Endothelial cell of umbilical vein (primary cell): Measurements from ENCODE around the gene IGFBP4. TPM values are rescaled to one million over a fixed set of nuclear protein-coding genes. Genes with fewer than 3 reads are reported as not detected.

Experiments
- BruUV-seq: library from RNA; stranded (reverse); fragments of 400-500 nt; replicated peaks from 2 replicates; lab custom pipeline; 2021; lab: Mats Ljungman, UMichigan
- CTCF ChIA-PET: fragments of 300-600, 350-600 bp; sonication (Branson Sonifier 250); formaldehyde crosslinking; loops from one replicate; lab custom pipeline; 2021; ENCODE audit warnings: antibody characterized with exemption, inconsistent platforms; lab: Charles Lee
- POLR2A ChIA-PET: fragments of 300-600, 350-600 bp; sonication (Branson Sonifier 250); formaldehyde crosslinking; loops from one replicate; lab custom pipeline; 2021; ENCODE audit warnings: antibody characterized with exemption, inconsistent platforms; lab: Charles Lee
- DNase-seq: peaks from one replicate; pipeline ENCODE4 v3.0.0-alpha.2; 2011; ENCODE audit warnings: low read depth, low spot score
- FAIRE-seq: peaks from 2 replicates; lab custom pipeline; 2011; peaks lifted over from hg19 to GRCh38; lab: Jason Lieb, UNC
- H2AFZ ChIP-seq: 2 replicates; pipeline ENCODE4 v1.6.0; 2012; ENCODE audit warnings: low read depth, low read length, control low read depth, inconsistent platforms
- H3K27ac ChIP-seq: 2 replicates; pipeline ENCODE4 v1.5.1; 2011; ENCODE audit warnings: low read depth, mild to moderate bottlenecking, control low read depth, low read length, moderate library complexity; ENCODE audit not compliant: insufficient read depth
- H3K27me3 ChIP-seq, 2 experiments: 2 replicates each; pipeline versions ENCODE4 v1.6.0 to v1.6.1; 2011; ENCODE audit warnings: low read length in 2 of 2, mixed read lengths in 1 of 2; ENCODE audit not compliant: control insufficient read depth in 2 of 2, insufficient read depth in 2 of 2
- H3K36me3 ChIP-seq, 2 experiments: 2 replicates in 1 of 2; 3 replicates in 1 of 2; pipeline ENCODE4 v1.5.1; 2011; ENCODE audit warnings: low read length in 2 of 2, mild to moderate bottlenecking in 1 of 2, moderate library complexity in 1 of 2; ENCODE audit not compliant: control insufficient read depth in 2 of 2, insufficient read depth in 2 of 2; ENCODE audit errors: extremely low read depth in 1 of 2
- H3K4me1 ChIP-seq: 3 replicates; pipeline ENCODE4 v1.5.1; 2011; ENCODE audit warnings: mild to moderate bottlenecking, low read length; ENCODE audit not compliant: control insufficient read depth, insufficient read depth; ENCODE audit errors: extremely low read depth
- H3K4me2 ChIP-seq: 2 replicates; pipeline ENCODE4 v1.6.1; 2011; ENCODE audit warnings: low read length, control low read depth, mixed read lengths; ENCODE audit not compliant: insufficient read depth
- H3K4me3 ChIP-seq, 3 experiments: fragments of 200-600 bp in 1 of 3; sonication (generic), shearing (Covaris generic) in 1 of 3; replicated peaks in 1 of 3; 2 replicates each; pipeline ENCODE4 v1.5.1; 2011 to 2016; ENCODE audit warnings: control low read depth in 3 of 3, low read length in 3 of 3, mild to moderate bottlenecking in 2 of 3, inconsistent platforms in 1 of 3, low read depth in 1 of 3, moderate library complexity in 1 of 3; ENCODE audit not compliant: insufficient read depth in 1 of 3
- H3K79me2 ChIP-seq: 2 replicates; pipeline ENCODE4 v1.6.0; 2012; ENCODE audit warnings: low read length, inconsistent platforms; ENCODE audit not compliant: control insufficient read depth, insufficient read depth
- H3K9ac ChIP-seq: replicated peaks from 2 replicates; pipeline ENCODE3; 2011; ENCODE audit warnings: low read length, control low read depth; ENCODE audit not compliant: insufficient read depth; ENCODE audit errors: extremely low read depth
- H3K9me1 ChIP-seq: replicated peaks from 3 replicates; pipeline ENCODE4 v1.6.0; 2011; ENCODE audit warnings: mild to moderate bottlenecking, low read length; ENCODE audit not compliant: control insufficient read depth, insufficient read depth; ENCODE audit errors: extremely low read depth
- H3K9me3 ChIP-seq: replicated peaks from 2 replicates; pipeline ENCODE4 v1.5.1; 2012; ENCODE audit warnings: low read length, inconsistent platforms; ENCODE audit not compliant: control insufficient read depth, insufficient read depth
- H4K20me1 ChIP-seq: replicated peaks from 2 replicates; pipeline ENCODE3; 2011; ENCODE audit warnings: mild to moderate bottlenecking, low read length; ENCODE audit not compliant: control insufficient read depth, insufficient read depth; ENCODE audit errors: extremely low read depth
- CTCF ChIP-seq, 2 donors: IDR thresholded peaks; 1 replicate in 1 of 2; 2 replicates in 1 of 2; pipeline ENCODE4 v1.5.1; 2011; ENCODE audit warnings: low read length in 2 of 2, mild to moderate bottlenecking in 2 of 2, moderate library complexity in 2 of 2, control low read depth in 1 of 2, inconsistent platforms in 1 of 2, low read depth in 1 of 2; ENCODE audit not compliant: insufficient read depth in 1 of 2; ENCODE audit errors: extremely low read depth in 1 of 2
- EZH2 ChIP-seq: IDR thresholded peaks from 2 replicates; pipeline ENCODE4 v1.6.1; 2012; ENCODE audit warnings: borderline replicate concordance, low read depth, mild to moderate bottlenecking, moderate library complexity, low read length, inconsistent platforms; ENCODE audit not compliant: severe bottlenecking
- FOS ChIP-seq: IDR thresholded peaks from 2 replicates; pipeline ENCODE4 v1.6.1; 2011; ENCODE audit warnings: mild to moderate bottlenecking, low read length, moderate library complexity, borderline replicate concordance; ENCODE audit not compliant: insufficient read depth
- GATA2 ChIP-seq: IDR thresholded peaks from 2 replicates; pipeline ENCODE4 v1.7.0; 2011; ENCODE audit warnings: low read depth, mild to moderate bottlenecking, moderate library complexity, mixed read lengths, low read length; ENCODE audit not compliant: insufficient read length, insufficient read depth
- JUN ChIP-seq: IDR thresholded peaks from 2 replicates; pipeline ENCODE4 v1.6.1; 2011; ENCODE audit warnings: borderline replicate concordance, low read depth; ENCODE audit not compliant: insufficient read length, insufficient read depth
- MAX ChIP-seq: IDR thresholded peaks from 2 replicates; pipeline ENCODE4 v1.6.1; 2011; ENCODE audit not compliant: insufficient read depth, insufficient read length
- MYC ChIP-seq: IDR thresholded peaks from one replicate; pipeline ENCODE4 v1.6.1; 2011; ENCODE audit warnings: mild to moderate bottlenecking, low read depth, low read length
- POLR2A ChIP-seq: IDR thresholded peaks from 2 replicates; pipeline ENCODE4 v1.6.1; 2012; ENCODE audit warnings: low read depth, mild to moderate bottlenecking, control low read depth, low read length
- POLR2AphosphoS5 ChIP-seq: IDR thresholded peaks from 2 replicates; pipeline ENCODE4 v1.6.1; 2012; ENCODE audit warnings: low read depth, mild to moderate bottlenecking, control low read depth, low read length, moderate library complexity; ENCODE audit not compliant: insufficient read depth
- dilution Hi-C: fragments of 300-500 bp; cut with MboI; formaldehyde crosslinking; loops from one replicate; pipeline ENCODE4 v1.15.0; 2019; ENCODE audit warnings: low sequenced_read_pairs; ENCODE audit not compliant: extremely low pct_ligation_motif_present
- intact Hi-C: fragments of 100-400 bp; cut with micrococcal nuclease; formaldehyde crosslinking; loops from one replicate; pipeline ENCODE4 v1.10.0; 2022
- polyA plus RNA-seq, 4 experiments: library from polyadenylated mRNA; depleted of rRNA in 3 of 4; stranded (reverse) in 3 of 4; unstranded in 1 of 4; fragments of >200 nt; gene quantifications; 2 replicates each; pipeline versions ENCODE4 v1.2.1 to v1.2.3, GENCODE V29; 2011 to 2012; ENCODE audit warnings: missing spikeins in 1 of 4
- total RNA-seq: library from RNA; stranded (reverse); gene quantifications from 2 replicates; pipeline ENCODE4 v1.2.3, GENCODE V29; 2021

IGFBP4 gene
- total and polyA plus RNA-seq, 2 donors (not counting 3 experiments of a cell fraction or from before 2014, with no cell fraction given): 377 to 618 TPM

- intact Hi-C loops: no loop called here
- DNase-seq (no peak), FAIRE-seq (no peak)
- Histone ChIP-seq H3K27me3 (peaks cover 0 to 4% of the 10 kb centered on the region in 2 experiments), H3K36me3 (no peaks in the 10 kb centered on the region), H2AFZ (no peak overlapping the region), H4K20me1 (no peaks in the 10 kb centered on the region), H3K4me3 (no peak overlapping the region), H3K9me1 (no peaks in the 10 kb centered on the region), H3K9me3 (no peaks in the 10 kb centered on the region), H3K4me2 (no peak overlapping the region), H3K27ac (no peak overlapping the region), H3K4me1 (no peaks in the 10 kb centered on the region), H3K9ac (no peak overlapping the region), H3K79me2 (no peaks in the 10 kb centered on the region)
- POLR2A ChIA-PET: no interaction called here
- dilution Hi-C loops: no loop called here
- no peak for TF ChIP-seq CTCF (IDR thresholded peaks at IDR 0.05; ENCODE audit: extremely low read depth in 1 of 2, insufficient read depth in 1 of 2, low read depth in 1 of 2, low read length in 2 of 2)
- TF ChIP-seq EZH2: no peak
- TF ChIP-seq POLR2A: no peak
- no peak for TF ChIP-seq POLR2AphosphoS5
- TF ChIP-seq MAX: no peak
- TF ChIP-seq FOS: no peak
- no peak for TF ChIP-seq GATA2
- TF ChIP-seq MYC: no peak
- TF ChIP-seq JUN: no peak
- CTCF ChIA-PET: interaction anchor here (1.1 to 2.1 kb wide), 4 partner anchors 15 to 87 kb away, joined by 3 to 8 read pairs (median 4); no protein-coding TSS in a partner anchor
- BruUV-seq: no TSS peak
These were observed 29.6 kb downstream of the IGFBP4 start for GRCh38 chr17:40472733-40473452.
